ENCODE data around the gene MORC1.

MORC1 gene

GRCh38 chr3:109131276-109131675, 13.3 kb upstream of the MORC1 start:
- H3K36me3 ChIP-seq (ENCODE audit: insufficient read depth, low read length), result no peaks in the 10 kb centered on the region
- TF ChIP-seq CTCF (IDR thresholded peaks at IDR 0.05; ENCODE audit: low read length) (no peak), EZH2 (IDR thresholded peaks at IDR 0.05; ENCODE audit: borderline replicate concordance, low read length) (no peak)
- no peak overlapping the region for H3K4me2 ChIP-seq (ENCODE audit: low read length)
- no peaks in the 10 kb centered on the region for H3K79me2 ChIP-seq (ENCODE audit: insufficient read depth, low read length)
- H3F3A ChIP-seq (ENCODE audit: insufficient read depth, low read length), result no peaks in the 10 kb centered on the region
- no peaks in the 10 kb centered on the region for H3K9me3 ChIP-seq (ENCODE audit: low read length)
- H3K4me3 ChIP-seq (ENCODE audit: low read depth, low read length, poor library complexity, severe bottlenecking), result no peak overlapping the region
- no peaks in the 10 kb centered on the region for H3K9me2 ChIP-seq (ENCODE audit: low read depth, low read length)
- H3K27ac ChIP-seq (ENCODE audit: low read depth, low read length, poor library complexity, severe bottlenecking), result no peak overlapping the region
- no peaks in the 10 kb centered on the region for H3K27me3 ChIP-seq (ENCODE audit: insufficient read depth, low read length)
- H3K9ac ChIP-seq (ENCODE audit: low read length), result no peak overlapping the region
- no peaks in the 10 kb centered on the region for H3K4me1 ChIP-seq (ENCODE audit: insufficient read depth, low read length, severe bottlenecking)
- no peaks in the 10 kb centered on the region for H4K20me1 ChIP-seq (ENCODE audit: insufficient read depth, low read length)
- H2AFZ ChIP-seq (ENCODE audit: low read length), result no peak overlapping the region

- Histone ChIP-seq H3K9me2 (ENCODE audit: low read depth, low read length) (no peaks in the 10 kb centered on the region), H3K4me1 (ENCODE audit: insufficient read depth, low read length, severe bottlenecking) (no peaks in the 10 kb centered on the region), H2AFZ (ENCODE audit: low read length) (no peak overlapping the region), H3K9me3 (ENCODE audit: low read length) (no peaks in the 10 kb centered on the region), H3K27ac (ENCODE audit: low read depth, low read length, poor library complexity, severe bottlenecking) (no peak overlapping the region), H3K79me2 (ENCODE audit: insufficient read depth, low read length) (no peaks in the 10 kb centered on the region), H3K4me2 (ENCODE audit: low read length) (no peak overlapping the region), H4K20me1 (ENCODE audit: insufficient read depth, low read length) (no peaks in the 10 kb centered on the region), H3K4me3 (ENCODE audit: low read depth, low read length, poor library complexity, severe bottlenecking) (no peak overlapping the region), H3K27me3 (ENCODE audit: insufficient read depth, low read length) (no peaks in the 10 kb centered on the region), H3F3A (ENCODE audit: insufficient read depth, low read length) (no peaks in the 10 kb centered on the region), H3K36me3 (ENCODE audit: insufficient read depth, low read length) (no peaks in the 10 kb centered on the region), H3K9ac (ENCODE audit: low read length) (no peak overlapping the region)
- TF ChIP-seq EZH2 (IDR thresholded peaks at IDR 0.05; ENCODE audit: borderline replicate concordance, low read length), result no peak
- no peak for TF ChIP-seq CTCF (IDR thresholded peaks at IDR 0.05; ENCODE audit: low read length)
Observed at GRCh38 chr3:109127553-109127952, 9.6 kb upstream of the MORC1 start.

- Histone ChIP-seq H4K20me1 (ENCODE audit: insufficient read depth, low read length) (no peaks in the 10 kb centered on the region), H3K9ac (ENCODE audit: low read length) (no peak overlapping the region), H3F3A (ENCODE audit: insufficient read depth, low read length) (no peaks in the 10 kb centered on the region), H3K27ac (ENCODE audit: low read depth, low read length, poor library complexity, severe bottlenecking) (no peak overlapping the region), H3K79me2 (ENCODE audit: insufficient read depth, low read length) (no peaks in the 10 kb centered on the region), H3K4me1 (ENCODE audit: insufficient read depth, low read length, severe bottlenecking) (no peaks in the 10 kb centered on the region), H3K4me2 (ENCODE audit: low read length) (no peak overlapping the region), H2AFZ (ENCODE audit: low read length) (no peak overlapping the region), H3K9me3 (ENCODE audit: low read length) (no peaks in the 10 kb centered on the region), H3K4me3 (ENCODE audit: low read depth, low read length, poor library complexity, severe bottlenecking) (no peak overlapping the region), H3K27me3 (ENCODE audit: insufficient read depth, low read length) (no peaks in the 10 kb centered on the region), H3K36me3 (ENCODE audit: insufficient read depth, low read length) (no peaks in the 10 kb centered on the region), H3K9me2 (ENCODE audit: low read depth, low read length) (no peaks in the 10 kb centered on the region)
- TF ChIP-seq EZH2 (IDR thresholded peaks at IDR 0.05; ENCODE audit: borderline replicate concordance, low read length) (no peak), CTCF (IDR thresholded peaks at IDR 0.05; ENCODE audit: low read length) (no peak)
Observed at GRCh38 chr3:109125902-109126301, 8.0 kb upstream of the MORC1 start.

Data from OCI-LY1 (cell line).